ENCODE data around the gene TMEM108. TPM values are rescaled to one million over a fixed set of nuclear protein-coding genes. Genes with fewer than 3 reads are reported as not detected.

Gene TMEM108
- polyA plus RNA-seq, 1 experiment, result 0.63 TPM

DNA sequence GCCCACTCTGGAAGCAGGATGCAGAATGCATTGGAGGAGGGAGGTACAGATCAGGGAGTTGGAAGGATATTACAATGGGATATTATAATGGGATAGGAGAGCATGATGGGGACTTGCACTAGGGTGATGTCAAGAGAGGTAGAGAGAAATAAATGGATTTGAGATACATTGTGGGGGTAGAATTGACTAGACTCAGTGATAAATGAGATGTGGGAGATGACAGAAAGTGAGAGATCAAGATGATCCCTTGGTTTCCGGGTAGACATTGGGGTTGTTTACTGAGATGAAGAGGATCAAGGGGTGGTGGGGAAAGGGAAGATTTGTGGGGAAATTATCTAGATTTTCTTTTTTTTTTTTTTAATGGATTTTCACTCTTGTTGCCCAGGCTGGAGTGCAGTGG lies 404.3 kb downstream of the TMEM108 start:
- Histone ChIP-seq H3K4me3 (ENCODE audit: low read depth, low read length) (no peak overlapping the region), H3K27me3 (ENCODE audit: control insufficient read depth, insufficient read depth, low read length) (no peaks in the 10 kb centered on the region), H3K9me3 (ENCODE audit: control insufficient read depth, insufficient read depth, low read length) (no peaks in the 10 kb centered on the region), H3K27ac (ENCODE audit: low read depth, low read length) (no peak overlapping the region)
- POLR2A ChIA-PET, result no interaction called here
- no peak for DNase-seq (ENCODE audit: low read depth, low spot score)
- TF ChIP-seq, protein P1, sequence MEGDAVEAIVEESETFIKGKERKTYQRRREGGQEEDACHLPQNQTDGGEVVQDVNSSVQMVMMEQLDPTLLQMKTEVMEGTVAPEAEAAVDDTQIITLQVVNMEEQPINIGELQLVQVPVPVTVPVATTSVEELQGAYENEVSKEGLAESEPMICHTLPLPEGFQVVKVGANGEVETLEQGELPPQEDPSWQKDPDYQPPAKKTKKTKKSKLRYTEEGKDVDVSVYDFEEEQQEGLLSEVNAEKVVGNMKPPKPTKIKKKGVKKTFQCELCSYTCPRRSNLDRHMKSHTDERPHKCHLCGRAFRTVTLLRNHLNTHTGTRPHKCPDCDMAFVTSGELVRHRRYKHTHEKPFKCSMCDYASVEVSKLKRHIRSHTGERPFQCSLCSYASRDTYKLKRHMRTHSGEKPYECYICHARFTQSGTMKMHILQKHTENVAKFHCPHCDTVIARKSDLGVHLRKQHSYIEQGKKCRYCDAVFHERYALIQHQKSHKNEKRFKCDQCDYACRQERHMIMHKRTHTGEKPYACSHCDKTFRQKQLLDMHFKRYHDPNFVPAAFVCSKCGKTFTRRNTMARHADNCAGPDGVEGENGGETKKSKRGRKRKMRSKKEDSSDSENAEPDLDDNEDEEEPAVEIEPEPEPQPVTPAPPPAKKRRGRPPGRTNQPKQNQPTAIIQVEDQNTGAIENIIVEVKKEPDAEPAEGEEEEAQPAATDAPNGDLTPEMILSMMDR (IDR thresholded peaks at IDR 0.05; ENCODE audit: low read depth, low read length), result no peak
- CTCF ChIA-PET, result interaction anchor here (1.1 to 3.0 kb wide), 2 partner anchors 136 to 401 kb away, joined by 3 to 17 read pairs; no protein-coding TSS in a partner anchor

DNA sequence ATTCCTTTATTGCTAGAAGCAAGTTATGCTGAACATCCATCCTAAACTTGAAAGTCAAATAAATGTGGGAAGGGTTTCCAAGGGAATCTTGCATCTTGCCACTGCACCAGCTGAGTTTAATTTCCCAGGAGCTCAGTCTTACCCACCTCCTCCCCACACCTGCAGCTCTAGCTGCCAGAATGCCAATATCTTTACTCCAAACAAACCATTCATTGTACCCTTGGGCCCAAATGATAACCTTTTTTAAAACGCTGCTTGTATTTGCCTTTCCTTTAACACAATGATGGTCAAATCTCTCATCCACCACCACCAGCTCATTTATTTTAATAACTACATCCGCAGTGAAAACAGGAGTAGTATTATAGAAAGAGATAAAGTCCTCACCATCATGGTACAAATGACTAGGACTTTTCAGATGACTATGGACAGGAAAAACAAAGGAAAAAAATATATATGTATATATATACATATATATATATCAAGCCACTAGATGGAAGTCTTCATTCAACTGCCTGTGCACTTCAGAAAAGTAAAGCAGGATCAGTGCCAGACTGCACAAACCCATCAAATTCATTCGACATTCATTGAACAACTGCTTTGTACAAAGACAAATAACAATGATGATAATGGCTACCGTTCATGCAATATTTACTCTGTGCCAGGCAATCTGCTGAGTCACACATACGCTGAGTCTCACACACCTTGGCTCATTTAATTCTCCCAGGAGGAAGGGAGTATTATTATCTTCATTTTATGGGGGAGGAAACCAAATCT lies 405.6 kb downstream of the TMEM108 start:
- POLR2A ChIA-PET, result no interaction called here
- no peak overlapping the region for H3K27ac ChIP-seq (ENCODE audit: low read depth, low read length)
- H3K4me3 ChIP-seq (ENCODE audit: low read depth, low read length), result no peak overlapping the region
- no peaks in the 10 kb centered on the region for H3K9me3 ChIP-seq (ENCODE audit: control insufficient read depth, insufficient read depth, low read length)
- CTCF ChIA-PET, result interaction anchor here (0.6 to 3.0 kb wide), 4 partner anchors 9 to 403 kb away, joined by 3 to 17 read pairs (median 4); no protein-coding TSS in a partner anchor
- no peak for DNase-seq (ENCODE audit: low read depth, low spot score)
- TF ChIP-seq, protein P1 (IDR thresholded peaks at IDR 0.05; ENCODE audit: low read depth, low read length), result no peak
- H3K27me3 ChIP-seq (ENCODE audit: control insufficient read depth, insufficient read depth, low read length), result no peaks in the 10 kb centered on the region

DNA sequence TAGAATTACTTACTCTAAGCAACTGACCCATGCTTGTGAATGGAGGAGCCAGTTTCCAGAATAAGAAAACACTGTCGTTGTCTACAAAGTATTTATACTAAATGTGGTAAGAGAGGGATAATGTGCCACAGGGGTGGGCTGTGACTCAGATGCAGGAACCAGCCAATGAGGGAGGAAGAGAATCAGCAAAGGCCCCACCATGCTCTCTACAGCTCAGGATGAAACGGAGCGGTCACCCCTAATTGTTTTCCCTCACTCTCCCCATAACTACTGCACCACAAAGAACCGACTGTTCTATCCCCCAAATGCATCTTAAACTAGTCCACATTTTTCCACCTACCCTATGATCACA lies 406.2 kb downstream of the TMEM108 start:
- no peaks in the 10 kb centered on the region for H3K9me3 ChIP-seq (ENCODE audit: control insufficient read depth, insufficient read depth, low read length)
- CTCF ChIA-PET, result no interaction called here
- TF ChIP-seq, protein P1 (IDR thresholded peaks at IDR 0.05; ENCODE audit: low read depth, low read length), result no peak
- DNase-seq (ENCODE audit: low read depth, low spot score), result no peak
- POLR2A ChIA-PET, result no interaction called here
- H3K27ac ChIP-seq (ENCODE audit: low read depth, low read length), result no peak overlapping the region
- no peaks in the 10 kb centered on the region for H3K27me3 ChIP-seq (ENCODE audit: control insufficient read depth, insufficient read depth, low read length)
- H3K4me3 ChIP-seq (ENCODE audit: low read depth, low read length), result no peak overlapping the region

DNA sequence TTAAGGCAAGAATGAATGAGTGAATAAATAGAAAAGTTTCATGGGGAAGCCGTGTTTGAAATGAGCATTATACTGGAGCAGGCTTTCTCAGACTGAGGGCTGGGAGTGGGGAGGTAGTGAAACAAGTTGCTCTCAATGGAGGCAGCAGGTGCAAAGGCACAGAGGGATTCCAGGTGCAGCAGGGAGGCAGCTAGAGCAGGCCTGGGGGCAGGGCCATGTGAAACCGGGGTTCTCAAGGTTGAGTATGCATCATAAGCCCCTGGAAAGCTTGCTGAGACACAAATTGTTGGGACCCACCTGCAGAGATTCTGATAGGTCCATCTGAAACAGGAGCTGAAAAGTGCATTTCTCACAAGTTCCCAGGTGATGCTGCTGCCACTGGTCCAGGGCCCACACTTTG lies 406.9 kb downstream of the TMEM108 start:
- POLR2A ChIA-PET, result no interaction called here
- Histone ChIP-seq H3K9me3 (ENCODE audit: control insufficient read depth, insufficient read depth, low read length) (no peaks in the 10 kb centered on the region), H3K4me3 (ENCODE audit: low read depth, low read length) (no peak overlapping the region), H3K27me3 (ENCODE audit: control insufficient read depth, insufficient read depth, low read length) (no peaks in the 10 kb centered on the region), H3K27ac (ENCODE audit: low read depth, low read length) (no peak overlapping the region)
- DNase-seq (ENCODE audit: low read depth, low spot score), result no peak
- CTCF ChIA-PET, result no interaction called here
- TF ChIP-seq, protein P1 (IDR thresholded peaks at IDR 0.05; ENCODE audit: low read depth, low read length), result no peak
